GM12878 (cell line): ENCODE results near the gene SEMA5A. TPM values are rescaled to one million over a fixed set of nuclear protein-coding genes. Genes with fewer than 3 reads are reported as not detected.

Experiments used
- ATF2 ChIP-seq: IDR thresholded peaks from 2 replicates; pipeline ENCODE4 v1.6.1; 2012; ENCODE audit warnings: low read length, inconsistent platforms
- BCL11A ChIP-seq: IDR thresholded peaks from 2 replicates; pipeline ENCODE4 v1.6.1; 2011; ENCODE audit warnings: low read depth, low read length
- BCL3 ChIP-seq: IDR thresholded peaks from 2 replicates; pipeline ENCODE4 v1.6.1; 2011; ENCODE audit warnings: borderline replicate concordance, low read depth, mild to moderate bottlenecking, moderate library complexity, low read length; ENCODE audit not compliant: insufficient read depth, poor library complexity, severe bottlenecking
- BHLHE40 ChIP-seq, 2 experiments: fragments of 450-650 bp in 1 of 2; IDR thresholded peaks; 2 replicates each; pipeline ENCODE4 v1.6.1; 2011 to 2017; ENCODE audit warnings: low read depth in 2 of 2, borderline replicate concordance in 1 of 2, improper control_type of control experiment in 1 of 2, low read length in 1 of 2, mild to moderate bottlenecking in 1 of 2
- CBFB ChIP-seq: IDR thresholded peaks from 2 replicates; pipeline ENCODE4 v1.6.1; 2016; ENCODE audit warnings: antibody characterized with exemption, low read depth
- CEBPB ChIP-seq, 2 experiments: fragments of 150-350 bp in 1 of 2; IDR thresholded peaks; 2 replicates each; pipeline ENCODE4 v1.6.1; 2012 to 2014; ENCODE audit warnings: low read depth in 2 of 2, low read length in 2 of 2, borderline replicate concordance in 1 of 2, inconsistent platforms in 1 of 2
- CREB1 ChIP-seq: IDR thresholded peaks from 2 replicates; pipeline ENCODE4 v1.6.1; 2012; ENCODE audit warnings: low read depth, mild to moderate bottlenecking, inconsistent platforms
- E2F4 ChIP-seq: IDR thresholded peaks from 2 replicates; pipeline ENCODE4 v1.6.1; 2012; ENCODE audit warnings: low read depth, low read length, improper control_type of control experiment
- IKZF2 ChIP-seq, 2 experiments: fragments of 450-650 bp; IDR thresholded peaks; 2 replicates each; pipeline ENCODE4 v1.6.1; 2017; ENCODE audit warnings: mild to moderate bottlenecking in 2 of 2, moderate library complexity in 2 of 2
- IRF4 ChIP-seq: IDR thresholded peaks from 2 replicates; pipeline ENCODE4 v1.6.1; 2011; ENCODE audit warnings: low read depth, low read length
- JUNB ChIP-seq: IDR thresholded peaks from 2 replicates; pipeline ENCODE4 v1.6.1; 2016; ENCODE audit warnings: antibody characterized with exemption, mild to moderate bottlenecking
- MEF2A ChIP-seq: IDR thresholded peaks from 2 replicates; pipeline ENCODE4 v1.6.1; 2011; ENCODE audit warnings: low read depth, mild to moderate bottlenecking, low read length, moderate library complexity; ENCODE audit not compliant: insufficient read depth
- MEF2B ChIP-seq: fragments of 450-650 bp; IDR thresholded peaks from 2 replicates; pipeline ENCODE4 v1.6.1; 2018; ENCODE audit warnings: mild to moderate bottlenecking, moderate library complexity; ENCODE audit not compliant: partially characterized antibody, poor library complexity, severe bottlenecking
- PAX5 ChIP-seq: IDR thresholded peaks from 2 replicates; pipeline ENCODE4 v1.6.1; 2011; ENCODE audit warnings: low read depth, low read length, borderline replicate concordance
- PML ChIP-seq: IDR thresholded peaks from 2 replicates; pipeline ENCODE4 v1.6.1; 2012; ENCODE audit warnings: low read length, inconsistent platforms
- POU2F2 ChIP-seq: IDR thresholded peaks from 3 replicates; pipeline ENCODE4 v1.6.1; 2011; ENCODE audit warnings: low read depth, mild to moderate bottlenecking, low read length, borderline replicate concordance
- SKIL ChIP-seq: fragments of 450-650 bp; IDR thresholded peaks from 2 replicates; pipeline ENCODE4 v1.6.1; 2017; ENCODE audit warnings: mild to moderate bottlenecking, low read depth, inconsistent platforms; ENCODE audit not compliant: poor library complexity, severe bottlenecking
- SMC3 ChIP-seq: IDR thresholded peaks from 2 replicates; pipeline ENCODE4 v1.6.1; 2011; ENCODE audit warnings: low read length, improper control_type of control experiment, borderline replicate concordance
- SPI1 ChIP-seq: IDR thresholded peaks from 2 replicates; pipeline ENCODE4 v1.6.1; 2011; ENCODE audit warnings: low read depth, mild to moderate bottlenecking, low read length, moderate library complexity, borderline replicate concordance; ENCODE audit not compliant: insufficient read depth
- ZBED1 ChIP-seq: IDR thresholded peaks from 2 replicates; pipeline ENCODE4 v1.6.1; 2016; ENCODE audit warnings: borderline replicate concordance
- polyA plus RNA-seq, 11 experiments: library from polyadenylated mRNA; depleted of rRNA in 4 of 11; unstranded in 6 of 11; stranded (reverse) in 5 of 11; fragments of >200 nt; fragmentation: Nextera tagmentation in 4 of 11; fragmentation: Illumina TruSeq in 1 of 11; extraction: Ambion mirVana in 4 of 11; extraction: Trizol in 1 of 11; gene quantifications; 1 replicate in 1 of 11; 2 replicates in 10 of 11; pipeline versions ENCODE4 v1.2.1 to v1.2.3, GENCODE V29; 2011 to 2016; ENCODE audit warnings: inconsistent platforms in 2 of 11, missing spikeins in 2 of 11, low read depth in 1 of 11
- total RNA-seq, 4 experiments: library from RNA; depleted of rRNA in 3 of 4; stranded (reverse); fragments of >200 nt in 3 of 4; fragmentation: Illumina TruSeq in 1 of 4; extraction: Trizol in 1 of 4; gene quantifications; 2 replicates each; pipeline versions ENCODE4 v1.2.1 to v1.2.3, GENCODE V29; 2013 to 2021

SEMA5A gene
- total and polyA plus RNA-seq, 10 of the 15 experiments (the other 5 are each of a cell fraction or from before 2014, with no cell fraction given) = 0.03 to 2.4 (median 0.09) TPM; not detected in 1

GRCh38 chr5:9361835-9362234, 184.0 kb downstream of the SEMA5A start (continued):
- TF ChIP-seq SPI1 (0 out of 2 replicates have a peak, but pooled peaks have one; percentile 24), BHLHE40 (IDR thresholded peaks at IDR 0.05; ENCODE audit: borderline replicate concordance in 1 of 2, low read depth in 2 of 2, low read length in 1 of 2) (0 out of 4 replicates have a peak, but pooled peaks of 1 of the 2 experiments have one; percentile 41), POU2F2 (peak; percentile 67; the same call in 1 of the 3 replicates), SMC3 (peak; percentile 93), BCL3 (peak; percentile 97), CEBPB (IDR thresholded peaks at IDR 0.05; ENCODE audit: borderline replicate concordance in 1 of 2, low read depth in 2 of 2, low read length in 2 of 2) (0 out of 4 replicates have a peak, but pooled peaks of 1 of the 2 experiments have one; percentile 66), CREB1 (peak; percentile 30; the same call in 1 of the 2 replicates), JUNB (peak; percentile 25; the same call in 1 of the 2 replicates), MEF2A (peak; percentile 80), IRF4 (peak; percentile 80), MEF2B (peak; percentile 49), E2F4 (no peak), PAX5 (peak; percentile 71; the same call in 1 of the 2 replicates), IKZF2 (IDR thresholded peaks at IDR 0.05) (peak; percentile 15 to 22; a peak in 2 of 4 replicates), ATF2 (peak; percentile 55; the same call in 1 of the 2 replicates), CBFB (peak; percentile 69; the same call in 1 of the 2 replicates), BCL11A (peak; percentile 74), PML (no peak), ZBED1 (peak; percentile 66; the same call in 1 of the 2 replicates), SKIL (peak; percentile 47)
